Lower leg skin (tissue), 3 donors: ENCODE data around the gene MYO1E.

Experiments
- CTCF ChIP-seq, 3 donors: fragments of 450-650 bp; IDR thresholded peaks; one replicate each; pipeline ENCODE4 v1.5.1; 2016; ENCODE audit warnings: antibody characterized with exemption in 3 of 3, mild to moderate bottlenecking in 3 of 3, moderate library complexity in 2 of 3
- POLR2A ChIP-seq, 2 donors: fragments of 450-650 bp; IDR thresholded peaks; one replicate each; pipeline ENCODE4 v1.6.1; 2016 to 2017; ENCODE audit warnings: antibody characterized with exemption in 2 of 2, mild to moderate bottlenecking in 1 of 2, moderate library complexity in 1 of 2

GRCh38 chr15:59290295-59291212, 82.1 kb downstream of the MYO1E start:
- TF ChIP-seq CTCF (IDR thresholded peaks at IDR 0.05) (no peak), POLR2A (IDR thresholded peaks at IDR 0.05) (no peak)
